GM12878 (cell line): Measurements from ENCODE around the gene UNC119B. TPM values are rescaled to one million over a fixed set of nuclear protein-coding genes. Genes with fewer than 3 reads are reported as not detected.

ENCODE experiments used
- ATAC-seq: fragments of 200-7000 bp; cut with Tn5 transposase; 3 replicates; pipeline ENCODE4 v1.9.1; 2020; ENCODE audit warnings: mild to moderate bottlenecking, moderate library complexity
- BruUV-seq: library from RNA; stranded (reverse); fragments of 400-500 nt; replicated peaks from 2 replicates; lab custom pipeline; 2021; lab: Mats Ljungman, UMichigan
- CTCF ChIA-PET: fragments of 300-600 bp; sonication (Branson Sonifier 250); formaldehyde crosslinking; extraction: SDS; loops from one replicate; lab custom pipeline; 2021; ENCODE audit warnings: inconsistent platforms; lab: Yijun Ruan, JAX
- POLR2A ChIA-PET: fragments of 350-600 bp; formaldehyde crosslinking; extraction: SDS; loops from one replicate; lab custom pipeline; 2021; ENCODE audit warnings: inconsistent platforms; lab: Charles Lee
- RAD21 ChIA-PET: fragments of 300-600 bp; sonication (Branson Sonifier 250); formaldehyde crosslinking; loops from one replicate; lab custom pipeline; 2023; ENCODE audit warnings: antibody characterized with exemption; ENCODE audit not compliant: unreplicated experiment; lab: Charles Lee
- SMC1A ChIA-PET: fragments of 300-600 bp; sonication (Branson Sonifier 250); formaldehyde crosslinking; loops from one replicate; lab custom pipeline; 2023; ENCODE audit not compliant: unreplicated experiment, uncharacterized antibody; lab: Charles Lee
- DNase-seq: peaks from one replicate; pipeline ENCODE4 v3.0.0-alpha.2; 2011; ENCODE audit warnings: low read depth, low spot score
- FAIRE-seq: peaks from 3 replicates; lab custom pipeline; 2011; peaks lifted over from hg19 to GRCh38; lab: Jason Lieb, UNC
- H2AFZ ChIP-seq: 2 replicates; pipeline ENCODE4 v1.6.0; 2011; ENCODE audit warnings: low read depth, low read length, control low read depth; ENCODE audit not compliant: control insufficient read depth
- H3K27ac ChIP-seq: 2 replicates; pipeline ENCODE4 v1.5.1; 2011; ENCODE audit warnings: control low read depth; ENCODE audit not compliant: control insufficient read depth, insufficient read depth
- H3K27me3 ChIP-seq, 2 experiments: replicated peaks in 1 of 2; 2 replicates each; pipeline versions ENCODE4 v1.6.0 to v1.6.1; 2011; ENCODE audit warnings: low read length in 1 of 2; ENCODE audit not compliant: control insufficient read depth in 2 of 2, insufficient read depth in 2 of 2
- H3K36me3 ChIP-seq, 2 experiments: 2 replicates each; pipeline ENCODE4 v1.5.1; 2011; ENCODE audit warnings: low read length in 1 of 2; ENCODE audit not compliant: control insufficient read depth in 2 of 2, insufficient read depth in 2 of 2
- H3K4me1 ChIP-seq: 2 replicates; pipeline ENCODE4 v1.6.1; 2011; ENCODE audit warnings: mild to moderate bottlenecking, low read length, moderate library complexity, mixed read lengths; ENCODE audit not compliant: control insufficient read depth, insufficient read depth
- H3K4me2 ChIP-seq: 2 replicates; pipeline ENCODE4 v1.6.0; 2011; ENCODE audit warnings: control low read depth; ENCODE audit not compliant: control insufficient read depth, insufficient read depth
- H3K4me3 ChIP-seq: fragments of 200-600 bp; sonication (generic); 2 replicates; pipeline ENCODE4 v1.5.1; 2016
- H3K79me2 ChIP-seq: 2 replicates; pipeline ENCODE4 v1.6.0; 2011; ENCODE audit warnings: low read length; ENCODE audit not compliant: control insufficient read depth, insufficient read depth
- H3K9ac ChIP-seq: 2 replicates; pipeline ENCODE4 v1.8.0; 2011; ENCODE audit warnings: low read length, control low read depth, mixed read lengths; ENCODE audit not compliant: control insufficient read depth, insufficient read depth
- H3K9me3 ChIP-seq: replicated peaks from 3 replicates; pipeline ENCODE4 v1.5.1; 2011; ENCODE audit warnings: mild to moderate bottlenecking, low read length; ENCODE audit not compliant: control insufficient read depth, insufficient read depth
- H4K20me1 ChIP-seq: 2 replicates; pipeline ENCODE4 v1.6.0; 2011; ENCODE audit not compliant: control insufficient read depth, insufficient read depth
- ATF7 ChIP-seq: fragments of 450-650 bp; IDR thresholded peaks from 2 replicates; pipeline ENCODE4 v1.6.1; 2016; ENCODE audit warnings: low read depth, mild to moderate bottlenecking
- BCL11A ChIP-seq: IDR thresholded peaks from 2 replicates; pipeline ENCODE4 v1.6.1; 2011; ENCODE audit warnings: low read depth, low read length
- BHLHE40 ChIP-seq, 2 experiments: fragments of 450-650 bp in 1 of 2; IDR thresholded peaks; 2 replicates each; pipeline ENCODE4 v1.6.1; 2011 to 2017; ENCODE audit warnings: low read depth in 2 of 2, borderline replicate concordance in 1 of 2, improper control_type of control experiment in 1 of 2, low read length in 1 of 2, mild to moderate bottlenecking in 1 of 2
- EED ChIP-seq: sonication (generic); IDR thresholded peaks from 2 replicates; pipeline ENCODE4 v1.6.1; 2016; ENCODE audit warnings: antibody characterized with exemption, low read depth
- EP300 ChIP-seq, 2 experiments: fragments of 150-350 bp in 1 of 2; IDR thresholded peaks; 2 replicates each; pipeline ENCODE4 v1.6.1; 2011 to 2012; ENCODE audit warnings: low read depth in 2 of 2, low read length in 2 of 2, borderline replicate concordance in 1 of 2, improper control_type of control experiment in 1 of 2, inconsistent platforms in 1 of 2; ENCODE audit not compliant: control insufficient read depth in 1 of 2
- GATAD2B ChIP-seq: fragments of 450-650 bp; conservative IDR thresholded peaks from 2 replicates; pipeline ENCODE4 v1.6.1; 2017; ENCODE audit warnings: low read depth, mild to moderate bottlenecking, moderate library complexity
- IKZF1 ChIP-seq: fragments of 450-650 bp; conservative IDR thresholded peaks from 2 replicates; pipeline ENCODE4 v1.6.1; 2017; ENCODE audit warnings: antibody characterized with exemption, mild to moderate bottlenecking
- IKZF2 ChIP-seq, 2 experiments: fragments of 450-650 bp; IDR thresholded peaks; 2 replicates each; pipeline ENCODE4 v1.6.1; 2017; ENCODE audit warnings: mild to moderate bottlenecking in 2 of 2, moderate library complexity in 2 of 2
- MEF2B ChIP-seq: fragments of 450-650 bp; IDR thresholded peaks from 2 replicates; pipeline ENCODE4 v1.6.1; 2018; ENCODE audit warnings: mild to moderate bottlenecking, moderate library complexity; ENCODE audit not compliant: partially characterized antibody, poor library complexity, severe bottlenecking
- MTA2 ChIP-seq: fragments of 450-650 bp; IDR thresholded peaks from 2 replicates; pipeline ENCODE4 v1.6.1; 2016; ENCODE audit warnings: low read depth, mild to moderate bottlenecking, moderate library complexity
- RAD21 ChIP-seq: IDR thresholded peaks from 2 replicates; pipeline ENCODE4 v1.6.1; 2011; ENCODE audit warnings: mild to moderate bottlenecking, low read depth, low read length, moderate library complexity; ENCODE audit not compliant: insufficient read depth
- SMARCA5 ChIP-seq: fragments of 450-650 bp; IDR thresholded peaks from 2 replicates; pipeline ENCODE4 v1.6.1; 2017; ENCODE audit warnings: mild to moderate bottlenecking
- SPI1 ChIP-seq: IDR thresholded peaks from 2 replicates; pipeline ENCODE4 v1.6.1; 2011; ENCODE audit warnings: low read depth, mild to moderate bottlenecking, low read length, moderate library complexity, borderline replicate concordance; ENCODE audit not compliant: insufficient read depth
- SREBF1 ChIP-seq: IDR thresholded peaks from 2 replicates; pipeline ENCODE4 v1.6.1; 2012; ENCODE audit warnings: mild to moderate bottlenecking, low read length
- TCF12 ChIP-seq: IDR thresholded peaks from 2 replicates; pipeline ENCODE4 v1.6.1; 2011; ENCODE audit warnings: low read depth, mild to moderate bottlenecking, low read length
- TCF3 ChIP-seq: IDR thresholded peaks from 2 replicates; pipeline ENCODE4 v1.6.1; 2012; ENCODE audit warnings: low read depth, mild to moderate bottlenecking, low read length, borderline replicate concordance; ENCODE audit not compliant: insufficient read depth
- WGBS: methylation state at CpG from one replicate; pipeline ENCODE4 v1.1.6; 2016; ENCODE audit warnings: low lambda C conversion rate; ENCODE audit not compliant: insufficient replicate concordance, insufficient coverage; ENCODE audit errors: missing lambda C conversion rate; 5-methylcytosine and 5-hydroxymethylcytosine counted together
- in situ Hi-C: fragments of 300-500 bp; cut with MboI; formaldehyde crosslinking; loops from 9 replicates; pipeline ENCODE4 v1.14.3; 2018; ENCODE audit warnings: mixed read lengths
- intact Hi-C: fragments of 100-400 bp; cut with micrococcal nuclease; formaldehyde crosslinking; loops from one replicate; pipeline ENCODE4 v1.14.2; 2022; ENCODE audit not compliant: unreplicated experiment
- polyA plus RNA-seq, 11 experiments: library from polyadenylated mRNA; depleted of rRNA in 4 of 11; unstranded in 6 of 11; stranded (reverse) in 5 of 11; fragments of >200 nt; fragmentation: Nextera tagmentation in 4 of 11; fragmentation: Illumina TruSeq in 1 of 11; extraction: Ambion mirVana in 4 of 11; extraction: Trizol in 1 of 11; gene quantifications; 1 replicate in 1 of 11; 2 replicates in 10 of 11; pipeline versions ENCODE4 v1.2.1 to v1.2.3, GENCODE V29; 2011 to 2016; ENCODE audit warnings: inconsistent platforms in 2 of 11, missing spikeins in 2 of 11, low read depth in 1 of 11
- total RNA-seq, 4 experiments: library from RNA; depleted of rRNA in 3 of 4; stranded (reverse); fragments of >200 nt in 3 of 4; fragmentation: Illumina TruSeq in 1 of 4; extraction: Trizol in 1 of 4; gene quantifications; 2 replicates each; pipeline versions ENCODE4 v1.2.1 to v1.2.3, GENCODE V29; 2013 to 2021
- TF ChIP-seq, protein P1 (sequence below): IDR thresholded peaks from 2 replicates; pipeline ENCODE4 v1.6.1; 2011; ENCODE audit warnings: low read depth, low read length, improper control_type of control experiment, borderline replicate concordance
- TF ChIP-seq, protein P2 (sequence below): fragments of 450-650 bp; IDR thresholded peaks from 2 replicates; pipeline ENCODE4 v1.6.1; 2017; ENCODE audit warnings: low read depth, mild to moderate bottlenecking, moderate library complexity

UNC119B gene
- total and polyA plus RNA-seq, 10 of the 15 experiments (the other 5 are each of a cell fraction or from before 2014, with no cell fraction given), result 4.3 to 31.5 (median 10.5) TPM

DNA sequence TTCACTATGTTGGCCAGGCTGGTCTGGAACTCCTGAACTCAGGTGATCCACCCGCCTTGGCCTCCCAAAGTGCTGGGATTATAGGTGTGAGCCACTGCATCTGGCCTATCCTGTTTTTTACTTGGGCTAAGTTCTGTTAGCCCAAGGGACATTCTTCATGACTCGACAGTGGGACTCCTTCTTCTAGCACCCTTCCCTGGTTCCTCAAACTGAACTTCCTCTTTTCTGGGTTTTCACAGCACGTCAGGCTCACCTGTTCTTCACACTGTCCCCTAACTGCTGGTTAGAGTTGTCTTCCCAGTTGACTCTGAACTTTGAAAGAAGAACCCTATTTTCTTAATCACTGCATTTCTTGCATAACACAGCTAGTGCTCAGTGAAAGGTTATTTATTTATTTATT lies 47.4 kb upstream of the UNC119B start:
- Histone ChIP-seq H3K36me3 (no peaks in the 10 kb centered on the region), H4K20me1 (no peaks in the 10 kb centered on the region), H3K9ac (no peak overlapping the region), H3K79me2 (no peaks in the 10 kb centered on the region), H3K9me3 (no peaks in the 10 kb centered on the region), H3K4me3 (no peak overlapping the region), H2AFZ (no peak overlapping the region), H3K4me2 (no peak overlapping the region; the same call in 1 of the 2 replicates), H3K27ac (no peak overlapping the region), H3K27me3 (no peaks in the 10 kb centered on the region), H3K4me1 (peaks cover 9% of the 10 kb centered on the region)
- POLR2A ChIA-PET, result interaction anchor here (0.7 to 3.6 kb wide), 8 partner anchors 9 to 126 kb away, joined by 3 to 23 read pairs (median 6); partner anchors contain the start of gene POP5
- RAD21 ChIA-PET, result interaction anchor here (2.6 to 3.6 kb wide), 3 partner anchors 14 to 24 kb away, joined by 10 to 23 read pairs (median 12); partner anchors contain the start of gene MLEC
- FAIRE-seq (peak; percentile 69), ATAC-seq (peak; percentile 95), DNase-seq (peak; percentile 67)
- SMC1A ChIA-PET, result interaction anchor here (0.6 to 18.2 kb wide), 6 partner anchors 9 to 49 kb away, joined by 3 to 149 read pairs (median 4); partner anchors contain the start of gene MLEC
- no TSS peak for BruUV-seq
- in situ Hi-C loops (no loop called here), intact Hi-C loops (no loop called here)
- CTCF ChIA-PET, result interaction anchor here (0.7 to 9.7 kb wide), 4 partner anchors 12 to 20 kb away, joined by 3 to 184 read pairs (median 4); no protein-coding TSS in a partner anchor
- 0% methylated on average over 3 of the region's 3 CpGs for WGBS
- TF ChIP-seq EP300 (IDR thresholded peaks at IDR 0.05; ENCODE audit: borderline replicate concordance in 1 of 2, control insufficient read depth in 1 of 2, low read depth in 2 of 2, low read length in 2 of 2) (0 out of 4 replicates have a peak, but pooled peaks of 1 of the 2 experiments have one; percentile 59), BCL11A (peak; percentile 40; the same call in 1 of the 2 replicates), EED (peak; percentile 51; the same call in 1 of the 2 replicates), MEF2B (peak; percentile 64), ATF7 (peak; percentile 45), IKZF2 (IDR thresholded peaks at IDR 0.05) (peak; percentile 95 to 97), GATAD2B (0 out of 2 replicates have a peak, but pooled peaks have one; percentile 45), SREBF1 (no peak), TCF3 (no peak), TCF12 (peak; percentile 40; the same call in 1 of the 2 replicates), MTA2 (peak; percentile 73; the same call in 1 of the 2 replicates), SMARCA5 (0 out of 2 replicates have a peak, but pooled peaks have one; percentile 34), SPI1 (peak; percentile 91), BHLHE40 (IDR thresholded peaks at IDR 0.05; ENCODE audit: borderline replicate concordance in 1 of 2, low read depth in 2 of 2, low read length in 1 of 2) (peak; percentile 27 to 51; a peak in 1 of 4 replicates), RAD21 (0 out of 2 replicates have a peak, but pooled peaks have one; percentile 4), IKZF1 (peak; percentile 86)
- TF ChIP-seq, protein P1, sequence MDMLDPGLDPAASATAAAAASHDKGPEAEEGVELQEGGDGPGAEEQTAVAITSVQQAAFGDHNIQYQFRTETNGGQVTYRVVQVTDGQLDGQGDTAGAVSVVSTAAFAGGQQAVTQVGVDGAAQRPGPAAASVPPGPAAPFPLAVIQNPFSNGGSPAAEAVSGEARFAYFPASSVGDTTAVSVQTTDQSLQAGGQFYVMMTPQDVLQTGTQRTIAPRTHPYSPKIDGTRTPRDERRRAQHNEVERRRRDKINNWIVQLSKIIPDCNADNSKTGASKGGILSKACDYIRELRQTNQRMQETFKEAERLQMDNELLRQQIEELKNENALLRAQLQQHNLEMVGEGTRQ, result no peak
- TF ChIP-seq, protein P2, sequence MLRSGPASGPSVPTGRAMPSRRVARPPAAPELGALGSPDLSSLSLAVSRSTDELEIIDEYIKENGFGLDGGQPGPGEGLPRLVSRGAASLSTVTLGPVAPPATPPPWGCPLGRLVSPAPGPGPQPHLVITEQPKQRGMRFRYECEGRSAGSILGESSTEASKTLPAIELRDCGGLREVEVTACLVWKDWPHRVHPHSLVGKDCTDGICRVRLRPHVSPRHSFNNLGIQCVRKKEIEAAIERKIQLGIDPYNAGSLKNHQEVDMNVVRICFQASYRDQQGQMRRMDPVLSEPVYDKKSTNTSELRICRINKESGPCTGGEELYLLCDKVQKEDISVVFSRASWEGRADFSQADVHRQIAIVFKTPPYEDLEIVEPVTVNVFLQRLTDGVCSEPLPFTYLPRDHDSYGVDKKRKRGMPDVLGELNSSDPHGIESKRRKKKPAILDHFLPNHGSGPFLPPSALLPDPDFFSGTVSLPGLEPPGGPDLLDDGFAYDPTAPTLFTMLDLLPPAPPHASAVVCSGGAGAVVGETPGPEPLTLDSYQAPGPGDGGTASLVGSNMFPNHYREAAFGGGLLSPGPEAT, result peak; percentile 89
